NCI-H524 (cell line): ENCODE data around the gene MYO1C.
"Not testable (repeated sequence)": the region's sequence is repeated elsewhere in the genome, so short reads cannot be mapped to it uniquely, and the experiment has no call there.

ENCODE experiments used
- DNase-seq, 2 experiments: peaks; one replicate each; lab custom pipeline; 2025; lab: John Stamatoyannopoulos, UW

MYO1C gene

DNA sequence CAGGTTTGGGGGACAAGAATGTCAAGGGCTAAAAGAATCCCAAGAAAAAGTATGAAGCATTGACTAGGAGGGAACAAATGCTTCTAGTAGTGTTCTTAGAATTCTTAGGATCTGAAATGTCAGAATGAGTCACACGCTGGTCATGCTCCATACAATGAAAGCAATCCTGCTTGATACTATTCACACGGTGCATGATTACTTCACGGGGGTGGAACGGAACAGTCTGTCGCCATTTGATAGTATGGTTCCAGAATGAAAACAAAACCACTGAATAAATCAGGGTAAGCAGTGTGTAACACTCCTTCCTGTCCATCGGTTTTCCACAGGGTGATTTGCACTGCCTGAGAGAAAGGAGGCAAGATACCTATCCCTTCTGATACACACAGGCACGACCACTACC is 69.6 kb downstream of the MYO1C start:
- no peak for DNase-seq

DNA sequence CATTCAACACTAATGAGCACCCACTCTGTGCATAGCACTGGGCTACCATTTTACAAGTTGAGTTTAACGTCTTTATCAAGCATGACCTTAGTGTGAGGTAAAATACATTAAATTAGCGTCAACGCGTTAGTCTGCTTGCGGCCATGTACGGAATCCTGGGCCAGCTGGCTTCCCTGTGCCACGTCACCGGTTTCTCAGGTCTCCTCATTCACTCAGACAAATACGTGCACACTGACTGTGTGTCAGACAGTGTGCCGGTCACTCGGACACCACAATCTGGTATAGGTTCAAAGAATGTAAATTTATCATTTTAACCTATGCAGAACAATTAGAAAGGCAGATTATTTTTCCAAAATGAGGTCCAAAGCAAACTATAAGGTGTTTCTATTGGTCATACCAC is 71.0 kb downstream of the MYO1C start:
- no peak for DNase-seq

DNA sequence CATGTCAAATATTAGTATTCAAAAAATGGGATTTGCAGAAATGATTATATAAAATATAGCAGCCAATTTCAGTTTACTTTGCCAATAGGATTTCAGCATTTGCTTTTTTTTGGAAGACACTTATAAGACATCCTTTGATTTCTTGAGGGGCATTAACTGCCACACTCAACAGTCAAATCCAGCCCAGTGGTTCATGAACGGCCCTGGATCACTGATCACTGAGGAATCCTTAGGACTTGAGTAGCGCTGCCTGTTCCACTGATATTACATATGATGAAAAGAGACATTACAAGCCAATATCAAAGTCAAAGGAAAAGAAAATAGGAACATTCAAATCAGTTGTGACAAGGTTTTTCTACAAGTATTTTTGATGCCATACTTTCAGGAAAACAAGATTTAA is 71.5 kb downstream of the MYO1C start:
- DNase-seq = no peak

DNA sequence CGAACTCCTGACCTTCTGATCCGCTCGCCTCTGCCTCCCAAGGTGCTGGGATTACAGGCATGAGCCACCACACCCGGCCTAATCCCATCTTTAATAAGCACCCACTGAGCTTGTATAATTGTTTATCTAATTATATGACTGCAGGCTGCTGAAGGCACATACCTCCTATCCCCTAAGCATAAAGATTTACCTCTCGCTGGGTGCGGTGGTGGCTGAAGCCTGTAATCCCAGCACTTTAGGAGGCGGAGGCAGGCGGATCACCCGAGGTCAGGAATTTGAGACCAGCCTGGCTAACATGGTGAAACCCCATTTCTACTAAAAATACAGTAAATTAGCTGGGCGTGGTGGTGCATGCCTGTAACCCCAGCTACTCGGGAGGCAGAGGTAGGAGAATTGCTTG is 72.3 kb downstream of the MYO1C start:
- DNase-seq = no peak

DNA sequence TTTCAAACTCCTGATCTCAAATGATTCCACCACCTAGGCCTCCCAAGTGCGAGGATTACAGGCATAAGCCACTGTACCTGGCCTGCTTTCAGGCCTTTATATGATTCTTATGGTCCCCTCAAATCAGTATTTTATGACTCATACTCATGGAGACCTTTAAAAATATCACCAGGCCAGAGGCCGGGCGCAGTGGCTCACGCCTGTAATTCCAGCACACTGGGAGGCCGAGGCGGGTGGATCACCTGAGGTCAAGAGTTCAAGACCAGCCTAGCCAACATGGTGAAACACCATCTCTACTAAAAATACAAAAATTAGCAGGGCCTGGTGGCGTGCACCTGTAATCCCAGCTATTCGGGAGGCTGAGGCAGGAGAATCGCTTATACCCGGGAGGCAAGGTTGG is 74.0 kb downstream of the MYO1C start:
- DNase-seq = not testable (repeated sequence)

DNA sequence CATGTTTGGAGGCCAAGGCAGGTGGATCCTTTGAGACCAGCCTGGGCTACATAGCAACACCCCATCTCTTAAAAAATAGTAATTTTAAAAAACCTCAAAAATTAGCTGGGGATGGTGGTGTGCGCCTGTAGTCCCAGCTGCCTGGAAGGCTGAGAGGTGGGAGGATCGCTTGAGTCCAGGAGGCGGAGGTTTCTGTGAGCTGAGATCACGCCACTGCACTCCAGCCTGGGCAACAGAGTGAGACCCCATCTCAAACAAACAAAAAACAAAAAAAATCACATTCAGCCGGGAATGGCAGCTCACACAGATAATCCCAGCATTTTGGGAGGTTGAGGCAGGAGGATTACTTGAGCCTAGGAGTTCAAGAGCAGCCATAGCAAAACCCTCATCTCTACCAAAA is 76.1 kb downstream of the MYO1C start:
- no peak for DNase-seq

DNA sequence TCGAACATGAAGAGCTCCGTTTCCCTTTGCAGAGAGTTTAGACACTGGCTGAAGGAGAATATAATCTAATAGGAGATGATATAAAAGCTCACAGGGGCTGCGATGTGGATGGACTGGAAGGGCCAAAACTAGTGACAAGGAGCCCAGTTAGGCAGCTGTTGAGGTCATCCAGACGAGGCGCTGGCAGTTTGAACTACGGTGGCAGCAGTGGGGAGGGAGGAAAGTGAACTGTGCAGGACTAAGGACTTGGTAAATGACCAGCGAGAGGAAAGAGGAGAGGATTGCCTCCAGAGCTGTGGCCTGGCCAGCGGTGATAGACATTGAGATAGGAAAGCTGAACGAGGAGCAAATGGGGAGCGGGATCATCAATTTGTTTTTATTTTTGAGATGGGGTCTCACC is 77.9 kb downstream of the MYO1C start:
- DNase-seq = no peak
